Osteoblast (primary cell): ENCODE results near the gene HNRNPUL2. TPM values are rescaled to one million over a fixed set of nuclear protein-coding genes. Genes with fewer than 3 reads are reported as not detected.
"Not testable (repeated sequence)": the region's sequence is repeated elsewhere in the genome, so short reads cannot be mapped to it uniquely, and the experiment has no call there.

ENCODE experiments used
- DNase-seq: peaks from one replicate; pipeline ENCODE4 v3.0.0; 2011; ENCODE audit warnings: low spot score, mixed read lengths; ENCODE audit not compliant: insufficient read length; ENCODE audit errors: missing footprints
- H2AFZ ChIP-seq: 2 replicates; pipeline ENCODE4 v1.6.0; 2011; ENCODE audit warnings: mild to moderate bottlenecking, low read length
- H3K27ac ChIP-seq: 2 replicates; pipeline ENCODE4 v1.5.1; 2011; ENCODE audit warnings: mild to moderate bottlenecking, low read depth, low read length, moderate library complexity
- H3K27me3 ChIP-seq: 2 replicates; pipeline ENCODE4 v1.6.0; 2012; ENCODE audit warnings: mild to moderate bottlenecking, control low read depth, inconsistent platforms, low read length, moderate library complexity; ENCODE audit not compliant: insufficient read depth
- H3K36me3 ChIP-seq: 2 replicates; pipeline ENCODE4 v1.5.1; 2011; ENCODE audit warnings: mild to moderate bottlenecking, low read length, control low read depth, moderate library complexity; ENCODE audit not compliant: insufficient read depth
- H3K4me1 ChIP-seq: 2 replicates; pipeline ENCODE4 v1.5.1; 2011; ENCODE audit warnings: mild to moderate bottlenecking, low read length, control low read depth, moderate library complexity; ENCODE audit not compliant: insufficient read depth
- H3K4me2 ChIP-seq: 2 replicates; pipeline ENCODE4 v1.6.0; 2011; ENCODE audit warnings: mild to moderate bottlenecking, low read length; ENCODE audit not compliant: insufficient read depth
- H3K4me3 ChIP-seq: fragments of 200-600 bp; sonication (generic); 3 replicates; pipeline ENCODE4 v1.5.1; 2012; ENCODE audit warnings: mild to moderate bottlenecking, low read length, inconsistent platforms; ENCODE audit not compliant: insufficient read depth
- H3K79me2 ChIP-seq: 2 replicates; pipeline ENCODE4 v1.6.0; 2012; ENCODE audit warnings: mild to moderate bottlenecking, low read length, control low read depth, inconsistent platforms; ENCODE audit not compliant: insufficient read depth
- H3K9me3 ChIP-seq: 2 replicates; pipeline ENCODE4 v1.5.1; 2011; ENCODE audit warnings: low read depth, low read length, control low read depth
- H4K20me1 ChIP-seq: 2 replicates; pipeline ENCODE4 v1.6.0; 2012; ENCODE audit warnings: mild to moderate bottlenecking, low read length, control low read depth; ENCODE audit not compliant: insufficient read depth
- total RNA-seq: library from RNA; depleted of rRNA; stranded (reverse); fragments of >200 nt; gene quantifications from 2 replicates; pipeline ENCODE4 v1.2.3, GENCODE V29; 2012
- TF ChIP-seq, protein P1 (sequence below): IDR thresholded peaks from 2 replicates; pipeline ENCODE4 v1.5.1; 2011; ENCODE audit warnings: mild to moderate bottlenecking, low read depth, low read length, moderate library complexity; ENCODE audit errors: extremely low read depth

Gene HNRNPUL2
- total RNA-seq, 1 donor, result 18.8 TPM

DNA sequence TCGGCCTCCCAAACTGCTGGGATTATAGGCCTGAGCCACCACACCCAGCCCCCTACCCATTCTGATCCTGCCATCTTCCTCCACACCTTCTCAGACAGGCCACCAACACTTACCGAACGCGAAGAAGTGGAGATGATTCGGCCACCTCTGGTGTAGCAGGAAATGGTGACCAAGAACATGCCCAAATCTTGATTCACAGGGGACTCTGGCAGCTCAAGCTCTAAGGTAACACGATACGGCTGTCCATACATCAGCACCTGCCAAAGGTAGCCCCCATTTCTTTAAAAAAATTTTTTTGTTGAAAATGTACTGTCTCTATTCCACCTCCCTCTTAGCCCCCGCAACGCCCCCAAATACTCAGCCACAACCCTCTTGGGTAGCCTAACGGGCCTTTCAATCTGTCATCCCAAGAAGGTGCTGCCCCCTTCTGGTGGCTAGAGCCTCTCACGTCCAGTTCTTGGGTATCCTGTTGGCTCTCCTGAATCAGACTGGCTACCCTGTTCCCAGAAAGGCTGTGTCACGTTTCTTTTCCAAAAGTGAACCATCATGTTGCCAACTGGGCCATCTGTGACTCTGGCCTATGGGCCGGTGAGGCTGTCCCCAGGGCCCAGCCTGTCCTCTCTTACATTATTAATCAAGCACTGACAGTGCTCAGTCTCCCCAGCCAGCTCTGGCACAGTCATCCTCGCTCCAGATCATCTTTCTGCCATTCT lies 32.6 kb downstream of the HNRNPUL2 start:
- H3K4me3 ChIP-seq, result no peak overlapping the region
- H4K20me1 ChIP-seq, result no peaks in the 10 kb centered on the region
- H3K4me2 ChIP-seq, result no peak overlapping the region
- peaks cover 14% of the 10 kb centered on the region for H3K4me1 ChIP-seq
- no peaks in the 10 kb centered on the region for H3K9me3 ChIP-seq
- H3K79me2 ChIP-seq, result no peaks in the 10 kb centered on the region
- DNase-seq, result peak; percentile 95
- H3K27ac ChIP-seq, result peak overlapping the region; percentile 7
- TF ChIP-seq, protein P1, sequence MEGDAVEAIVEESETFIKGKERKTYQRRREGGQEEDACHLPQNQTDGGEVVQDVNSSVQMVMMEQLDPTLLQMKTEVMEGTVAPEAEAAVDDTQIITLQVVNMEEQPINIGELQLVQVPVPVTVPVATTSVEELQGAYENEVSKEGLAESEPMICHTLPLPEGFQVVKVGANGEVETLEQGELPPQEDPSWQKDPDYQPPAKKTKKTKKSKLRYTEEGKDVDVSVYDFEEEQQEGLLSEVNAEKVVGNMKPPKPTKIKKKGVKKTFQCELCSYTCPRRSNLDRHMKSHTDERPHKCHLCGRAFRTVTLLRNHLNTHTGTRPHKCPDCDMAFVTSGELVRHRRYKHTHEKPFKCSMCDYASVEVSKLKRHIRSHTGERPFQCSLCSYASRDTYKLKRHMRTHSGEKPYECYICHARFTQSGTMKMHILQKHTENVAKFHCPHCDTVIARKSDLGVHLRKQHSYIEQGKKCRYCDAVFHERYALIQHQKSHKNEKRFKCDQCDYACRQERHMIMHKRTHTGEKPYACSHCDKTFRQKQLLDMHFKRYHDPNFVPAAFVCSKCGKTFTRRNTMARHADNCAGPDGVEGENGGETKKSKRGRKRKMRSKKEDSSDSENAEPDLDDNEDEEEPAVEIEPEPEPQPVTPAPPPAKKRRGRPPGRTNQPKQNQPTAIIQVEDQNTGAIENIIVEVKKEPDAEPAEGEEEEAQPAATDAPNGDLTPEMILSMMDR, result peak; percentile 92
- H2AFZ ChIP-seq, result no peak overlapping the region
- H3K27me3 ChIP-seq, result no peaks in the 10 kb centered on the region
- peaks cover 33% of the 10 kb centered on the region for H3K36me3 ChIP-seq

DNA sequence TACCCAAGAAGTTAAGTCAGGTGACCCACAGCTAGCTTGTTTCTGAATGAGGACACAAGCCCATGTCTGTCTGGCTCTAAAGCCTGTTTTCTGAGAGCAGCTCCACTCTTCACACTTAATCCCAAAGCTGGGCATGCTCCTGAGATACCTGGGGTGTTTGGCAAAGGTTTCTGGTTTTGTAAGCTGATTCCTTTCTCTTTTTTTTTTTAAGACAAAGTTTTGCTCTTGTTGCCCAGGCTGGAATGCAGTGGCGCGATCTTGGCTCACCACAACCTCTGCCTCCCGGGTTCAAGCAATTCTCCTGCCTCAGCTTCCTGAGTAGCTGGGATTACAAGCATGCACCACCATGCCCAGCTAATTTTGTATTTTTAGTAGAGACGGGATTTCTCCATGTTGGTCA lies 33.6 kb downstream of the HNRNPUL2 start:
- H3K79me2 ChIP-seq, H3K4me2 ChIP-seq, H3K9me3 ChIP-seq, H3K4me3 ChIP-seq, H4K20me1 ChIP-seq, H3K27ac ChIP-seq, H3K27me3 ChIP-seq, H2AFZ ChIP-seq, DNase-seq: not testable (repeated sequence)
- peaks cover 33% of the 10 kb centered on the region for H3K36me3 ChIP-seq
- H3K4me1 ChIP-seq, result peaks cover 19% of the 10 kb centered on the region

DNA sequence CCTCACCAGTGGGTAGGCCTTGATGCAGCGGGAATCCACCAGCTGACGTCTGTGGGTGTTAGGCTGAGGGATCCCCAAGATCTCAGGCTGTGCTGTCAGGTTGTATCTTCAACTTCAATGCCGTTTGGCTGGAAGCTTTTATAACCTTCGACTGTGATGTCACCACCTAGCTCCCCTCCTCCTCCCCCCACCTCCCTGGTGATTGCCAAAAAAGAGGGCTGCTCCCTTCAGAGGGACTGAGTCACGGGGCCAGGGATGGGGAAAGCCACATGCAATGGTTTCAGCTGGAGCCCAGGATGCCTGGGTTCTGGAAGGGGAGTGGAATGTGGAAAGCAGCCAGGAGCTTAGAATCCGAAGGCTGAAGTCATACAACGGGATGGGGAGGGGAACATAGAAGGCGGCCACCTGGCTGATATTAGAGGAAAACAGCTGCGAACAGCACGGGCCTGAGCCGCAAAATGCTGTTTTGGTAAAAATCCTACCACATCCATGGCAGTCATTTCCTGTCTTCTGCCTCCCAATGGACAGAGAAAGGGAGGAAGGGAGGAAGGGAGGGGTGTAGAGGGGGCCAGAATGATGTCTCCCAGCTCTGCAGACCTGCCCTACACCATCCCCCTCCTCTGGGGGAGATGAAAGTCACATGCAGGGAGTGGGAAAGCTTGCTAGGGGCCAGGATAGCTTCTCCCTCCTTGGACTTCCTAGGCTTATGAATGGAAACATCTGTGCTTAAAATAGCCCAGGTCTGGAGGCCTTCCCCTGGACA lies 37.7 kb downstream of the HNRNPUL2 start, which contains the start of gene LRRN4CL:
LRRN4CL (minus strand) TSS at position 110 of the 763 bp plus-strand sequence. CDS start 1,022 bp downstream, outside the sequence.
- no peaks in the 10 kb centered on the region for H3K9me3 ChIP-seq
- H3K4me2 ChIP-seq, result peak within 1 kb of the TSS; percentile 46
- H3K4me1 ChIP-seq, result peaks cover 14% of the 10 kb centered on the region
- H3K4me3 ChIP-seq, result no peak within 1 kb of the TSS
- no peaks in the 10 kb centered on the region for H3K27me3 ChIP-seq
- H3K79me2 ChIP-seq, result no peaks in the 10 kb centered on the region
- H4K20me1 ChIP-seq, result no peaks in the 10 kb centered on the region
- peaks cover 33% of the 10 kb centered on the region for H3K36me3 ChIP-seq
- H2AFZ ChIP-seq, result peak within 1 kb of the TSS; percentile 44
- peak within 1 kb of the TSS; percentile 43 for H3K27ac ChIP-seq
- DNase-seq, result peak; percentile 99
- TF ChIP-seq, protein P1, result no peak

DNA sequence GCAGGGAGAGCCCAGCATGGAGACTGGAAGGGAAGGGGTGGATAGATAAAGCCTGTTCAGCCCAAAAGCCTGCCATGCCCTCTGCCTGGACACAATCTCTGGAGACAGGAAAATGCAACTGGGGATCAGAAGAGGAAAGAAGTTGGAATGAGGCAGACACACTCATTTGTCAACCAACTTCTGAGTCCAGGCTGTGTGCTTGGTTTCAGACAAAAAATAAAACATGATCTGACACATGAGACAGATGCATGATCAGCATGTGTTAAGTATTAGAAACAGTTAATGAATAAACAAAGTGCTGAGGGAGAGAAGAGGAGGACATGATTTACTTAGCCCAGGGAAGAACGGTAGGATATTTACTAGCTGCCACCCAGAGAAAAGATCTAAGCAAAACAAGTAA lies 38.8 kb downstream of the HNRNPUL2 start:
- Histone ChIP-seq H3K79me2 (no peaks in the 10 kb centered on the region), H4K20me1 (no peaks in the 10 kb centered on the region), H2AFZ (no peak overlapping the region), H3K9me3 (no peaks in the 10 kb centered on the region), H3K4me2 (no peak overlapping the region), H3K27ac (no peak overlapping the region), H3K36me3 (peaks cover 32% of the 10 kb centered on the region), H3K27me3 (no peaks in the 10 kb centered on the region), H3K4me3 (no peak overlapping the region), H3K4me1 (peaks cover 11% of the 10 kb centered on the region)
- peak; percentile 86 for DNase-seq
- TF ChIP-seq, protein P1, result no peak
